PC-9 (cell line): ENCODE results near the gene TRAPPC12. TPM values are rescaled to one million over a fixed set of nuclear protein-coding genes. Genes with fewer than 3 reads are reported as not detected.
A peak's percentile ranks its signal among the peaks of the same experiment; 100 is the strongest.

Source experiments
- BruUV-seq: library from RNA; stranded (reverse); fragments of 400-500 nt; replicated peaks from 2 replicates; lab custom pipeline; 2021; lab: Mats Ljungman, UMichigan
- CTCF ChIA-PET: fragments of 300-600 bp; sonication (Branson Sonifier 250); formaldehyde crosslinking; loops from one replicate; lab custom pipeline; 2022; ENCODE audit warnings: antibody characterized with exemption; lab: Charles Lee
- POLR2A ChIA-PET: fragments of 300-600 bp; sonication (Branson Sonifier 250); formaldehyde crosslinking; loops from one replicate; lab custom pipeline; 2022; ENCODE audit warnings: antibody characterized with exemption; ENCODE audit not compliant: unreplicated experiment; lab: Charles Lee
- DNase-seq, 2 experiments: peaks; one replicate each; pipeline versions ENCODE4 v3.0.0 to v3.0.0-alpha.2; 2015 to 2022; ENCODE audit warnings: mixed read lengths in 1 of 2
- H2AFZ ChIP-seq: fragments of 200-600 bp; sonication (generic); 2 replicates; pipeline ENCODE4 v1.8.1; 2017; ENCODE audit warnings: antibody characterized with exemption
- H3F3A ChIP-seq: fragments of 200-600 bp; sonication (generic); 2 replicates; pipeline ENCODE4 v1.8.1; 2017; ENCODE audit warnings: antibody characterized with exemption, mild to moderate bottlenecking, low read depth; ENCODE audit not compliant: insufficient read depth
- H3K27ac ChIP-seq: fragments of 200-600 bp; sonication (generic); 2 replicates; pipeline ENCODE4 v1.6.1; 2016; ENCODE audit warnings: mixed run types
- H3K27me3 ChIP-seq: fragments of 200-600 bp; sonication (generic); 2 replicates; pipeline ENCODE4 v1.6.1; 2016; ENCODE audit warnings: low read depth, mixed run types; ENCODE audit not compliant: insufficient read depth
- H3K36me3 ChIP-seq: fragments of 200-600 bp; sonication (generic); 2 replicates; pipeline ENCODE4 v1.6.1; 2016; ENCODE audit warnings: low read depth, mixed run types
- H3K4me1 ChIP-seq: fragments of 200-600 bp; sonication (generic); replicated peaks from 2 replicates; pipeline ENCODE4 v1.6.1; 2016; ENCODE audit warnings: mixed run types; ENCODE audit not compliant: insufficient read depth
- H3K4me2 ChIP-seq: fragments of 200-600 bp; sonication (generic); 2 replicates; pipeline ENCODE4 v1.6.1; 2017; ENCODE audit warnings: mixed run types
- H3K4me3 ChIP-seq: fragments of 200-600 bp; sonication (generic); 2 replicates; pipeline ENCODE4 v1.6.1; 2016; ENCODE audit warnings: mixed run types
- H3K79me2 ChIP-seq: fragments of 200-600 bp; sonication (generic); 2 replicates; pipeline ENCODE4 v1.6.1; 2017; ENCODE audit warnings: low read depth, mixed run types
- H3K9me2 ChIP-seq: fragments of 200-600 bp; sonication (generic); 2 replicates; pipeline ENCODE4 v1.8.1; 2017; ENCODE audit warnings: mild to moderate bottlenecking; ENCODE audit not compliant: insufficient read depth
- H3K9me3 ChIP-seq: fragments of 200-600 bp; sonication (generic); 2 replicates; pipeline ENCODE4 v1.8.1; 2016; ENCODE audit warnings: low read depth; ENCODE audit not compliant: insufficient read depth
- H4K20me1 ChIP-seq: fragments of 200-600 bp; sonication (generic); 2 replicates; pipeline ENCODE4 v1.8.1; 2017; ENCODE audit not compliant: insufficient read depth
- EZH2 ChIP-seq: fragments of 200-600 bp; sonication (generic); IDR thresholded peaks from 2 replicates; pipeline ENCODE4 v1.8.0; 2017; ENCODE audit warnings: antibody characterized with exemption, low read depth
- intact Hi-C: fragments of 100-400 bp; cut with micrococcal nuclease; formaldehyde crosslinking; loops from one replicate; pipeline ENCODE4 v1.10.0; 2022; ENCODE audit not compliant: unreplicated experiment
- total RNA-seq: library from RNA; stranded (reverse); gene quantifications from 2 replicates; pipeline ENCODE4 v1.2.3, GENCODE V29; 2021
- TF ChIP-seq, protein P1 (sequence below): fragments of 200-600 bp; sonication (generic); conservative IDR thresholded peaks from 2 replicates; pipeline ENCODE4 v1.6.1; 2017; ENCODE audit warnings: mixed run types, antibody characterized with exemption, mild to moderate bottlenecking, moderate library complexity

TRAPPC12 gene
- total RNA-seq, 1 experiment from 2014 or later: 69.3 TPM

DNA sequence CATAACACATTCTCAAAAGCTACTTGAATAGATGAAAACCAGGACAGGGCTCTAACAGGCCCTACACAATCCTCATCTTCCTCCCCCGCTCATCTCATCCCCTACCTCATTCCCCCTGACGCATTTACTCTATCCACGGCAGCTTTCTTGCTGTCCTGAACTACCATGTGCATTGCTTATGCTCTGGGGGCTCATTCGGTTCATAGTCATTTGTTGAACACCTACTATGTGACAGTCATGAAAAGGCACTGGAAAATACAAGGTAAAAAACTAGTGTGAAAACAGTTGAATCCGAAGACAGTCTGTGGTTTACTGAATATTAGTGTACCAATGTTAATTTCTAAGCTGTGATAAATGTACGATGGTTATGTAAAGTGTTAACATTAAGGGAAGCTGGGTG is 2.7 kb upstream of the TRAPPC12 start:
- H3K4me2 ChIP-seq: peak overlapping the region; percentile 97
- H4K20me1 ChIP-seq: no peaks in the 10 kb centered on the region
- H3K4me3 ChIP-seq: peak overlapping the region; percentile 85
- H3K27ac ChIP-seq: no peak overlapping the region; the same call in 1 of the 2 replicates
- TF ChIP-seq, protein P1, sequence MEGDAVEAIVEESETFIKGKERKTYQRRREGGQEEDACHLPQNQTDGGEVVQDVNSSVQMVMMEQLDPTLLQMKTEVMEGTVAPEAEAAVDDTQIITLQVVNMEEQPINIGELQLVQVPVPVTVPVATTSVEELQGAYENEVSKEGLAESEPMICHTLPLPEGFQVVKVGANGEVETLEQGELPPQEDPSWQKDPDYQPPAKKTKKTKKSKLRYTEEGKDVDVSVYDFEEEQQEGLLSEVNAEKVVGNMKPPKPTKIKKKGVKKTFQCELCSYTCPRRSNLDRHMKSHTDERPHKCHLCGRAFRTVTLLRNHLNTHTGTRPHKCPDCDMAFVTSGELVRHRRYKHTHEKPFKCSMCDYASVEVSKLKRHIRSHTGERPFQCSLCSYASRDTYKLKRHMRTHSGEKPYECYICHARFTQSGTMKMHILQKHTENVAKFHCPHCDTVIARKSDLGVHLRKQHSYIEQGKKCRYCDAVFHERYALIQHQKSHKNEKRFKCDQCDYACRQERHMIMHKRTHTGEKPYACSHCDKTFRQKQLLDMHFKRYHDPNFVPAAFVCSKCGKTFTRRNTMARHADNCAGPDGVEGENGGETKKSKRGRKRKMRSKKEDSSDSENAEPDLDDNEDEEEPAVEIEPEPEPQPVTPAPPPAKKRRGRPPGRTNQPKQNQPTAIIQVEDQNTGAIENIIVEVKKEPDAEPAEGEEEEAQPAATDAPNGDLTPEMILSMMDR: no peak
- no peak for TF ChIP-seq EZH2
- H2AFZ ChIP-seq: peak overlapping the region; percentile 89
- 0 out of 2 replicates have a peak, but pooled peaks cover 4% of the 10 kb centered on the region for H3K36me3 ChIP-seq
- intact Hi-C loops: no loop called here
- H3F3A ChIP-seq: peaks cover 21% of the 10 kb centered on the region
- DNase-seq: no peak
- H3K9me3 ChIP-seq: no peaks in the 10 kb centered on the region
- H3K27me3 ChIP-seq: no peaks in the 10 kb centered on the region
- BruUV-seq: no TSS peak
- peaks cover 55% of the 10 kb centered on the region for H3K79me2 ChIP-seq
- ChIA-PET CTCF (no interaction called here), POLR2A (interaction anchor here (0.5 kb wide), 1 partner anchor 8 kb away, joined by 3 read pairs; no protein-coding TSS in a partner anchor)
- H3K9me2 ChIP-seq: no peaks in the 10 kb centered on the region
- H3K4me1 ChIP-seq: peaks cover 30% of the 10 kb centered on the region

- Histone ChIP-seq H3K36me3 (peaks cover 5% of the 10 kb centered on the region; the same call in 1 of the 2 replicates), H3K4me1 (peaks cover 30% of the 10 kb centered on the region), H3K79me2 (peaks cover 59% of the 10 kb centered on the region), H3K4me2 (peak overlapping the region; percentile 97), H2AFZ (peak overlapping the region; percentile 89), H3K4me3 (peak overlapping the region; percentile 85), H3K27me3 (no peaks in the 10 kb centered on the region), H3K27ac (peak overlapping the region; percentile 22), H3K9me2 (no peaks in the 10 kb centered on the region), H3K9me3 (no peaks in the 10 kb centered on the region), H4K20me1 (no peaks in the 10 kb centered on the region), H3F3A (peaks cover 21% of the 10 kb centered on the region)
- TF ChIP-seq EZH2: no peak
- TF ChIP-seq, protein P1: no peak
- intact Hi-C loops: no loop called here
- CTCF ChIA-PET: interaction anchor here (0.6 kb wide), 1 partner anchor 181 kb away, joined by 6 read pairs; no protein-coding TSS in a partner anchor
- BruUV-seq: TSS peak; percentile 40
- POLR2A ChIA-PET: interaction anchor here (0.5 kb wide), 1 partner anchor 8 kb away, joined by 3 read pairs; no protein-coding TSS in a partner anchor
- DNase-seq: peak in 1 of 2 experiments; percentile 62
Measured at GRCh38 chr2:3377279-3377611, 2.2 kb upstream of the TRAPPC12 start.

- no peaks in the 10 kb centered on the region for H3K9me2 ChIP-seq
- ChIA-PET CTCF (interaction anchor here (0.6 kb wide), 1 partner anchor 181 kb away, joined by 6 read pairs; no protein-coding TSS in a partner anchor), POLR2A (interaction anchor here (0.5 kb wide), 1 partner anchor 9 kb away, joined by 3 read pairs; no protein-coding TSS in a partner anchor)
- H3K27me3 ChIP-seq: no peaks in the 10 kb centered on the region
- H2AFZ ChIP-seq: peak within 1 kb of the TSS; percentile 90
- TF ChIP-seq, protein P1: no peak
- no peak for TF ChIP-seq EZH2
- BruUV-seq: no TSS peak
- peak within 1 kb of the TSS; percentile 61 for H3K27ac ChIP-seq
- peak; percentile 97 to 98 for DNase-seq
- H4K20me1 ChIP-seq: no peaks in the 10 kb centered on the region
- H3K79me2 ChIP-seq: peaks cover 64% of the 10 kb centered on the region
- H3F3A ChIP-seq: peaks cover 21% of the 10 kb centered on the region
- H3K36me3 ChIP-seq: peaks cover 9% of the 10 kb centered on the region; the same call in 1 of the 2 replicates
- H3K4me1 ChIP-seq: peaks cover 30% of the 10 kb centered on the region
- H3K9me3 ChIP-seq: no peaks in the 10 kb centered on the region
- H3K4me2 ChIP-seq: peak within 1 kb of the TSS; percentile 97
- peak within 1 kb of the TSS; percentile 85 for H3K4me3 ChIP-seq
- intact Hi-C loops: loop anchor here (2.0 kb wide), 1 partner anchor 197 kb away; the partner anchor contains the start of gene RPS7
Measured at GRCh38 chr2:3377612-3378432, 1.7 kb upstream of the TRAPPC12 start, which contains the start of gene EIPR1. Gene EIPR1 (minus strand): TSS chr2:3377818. CDS start chr2:3377689, 129 bp downstream.
